Measurements from ENCODE around the gene FFAR3. TPM values are rescaled to one million over a fixed set of nuclear protein-coding genes. Genes with fewer than 3 reads are reported as not detected.

The FFAR3 gene
- total and polyA plus RNA-seq, 4 donors = 0.33 TPM; not detected in 3

DNA sequence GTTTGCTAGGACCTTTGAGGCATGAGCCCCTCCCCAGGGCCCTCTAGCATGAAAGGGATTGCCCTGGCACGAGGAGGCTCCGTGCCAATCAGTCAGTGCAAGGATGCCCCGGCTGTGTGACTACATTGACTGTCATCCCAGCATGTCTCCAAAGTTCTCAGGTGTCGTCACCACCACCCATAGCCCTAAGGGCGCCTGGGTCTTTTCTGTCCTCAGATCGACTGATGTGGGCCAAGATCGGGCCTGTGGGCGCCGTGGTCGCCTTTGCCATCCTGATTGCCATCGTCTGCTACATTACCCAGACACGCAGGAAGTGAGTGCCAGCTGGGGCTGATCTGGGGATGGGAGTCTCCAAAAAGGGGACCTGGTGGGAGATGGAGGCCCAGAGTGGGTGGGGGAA is 47.9 kb upstream of the FFAR3 start:
- Histone ChIP-seq H3K4me1 (ENCODE audit: control insufficient read depth in 4 of 4, insufficient read depth in 4 of 4, low read length in 3 of 4) (peaks cover 0 to 7% (median 4%) of the 10 kb centered on the region in 4 donors), H3K9me3 (ENCODE audit: control insufficient read depth in 4 of 4, low read length in 3 of 4) (no peaks in the 10 kb centered on the region), H3K9ac (ENCODE audit: low read depth in 1 of 2, low read length in 2 of 2) (no peak overlapping the region), H3K27ac (ENCODE audit: low read depth in 1 of 2, low read length in 2 of 2) (peak overlapping the region in 1 of 2 donors; percentile 7), H3K4me3 (ENCODE audit: low read depth in 1 of 3, low read length in 3 of 3) (no peak overlapping the region), H3K27me3 (ENCODE audit: control insufficient read depth in 4 of 4, insufficient read depth in 4 of 4, low read length in 3 of 4) (no peaks in the 10 kb centered on the region), H3K36me3 (ENCODE audit: control insufficient read depth in 4 of 4, insufficient read depth in 3 of 4, low read depth in 1 of 4, low read length in 3 of 4) (no peaks in the 10 kb centered on the region)
- 91% methylated on average over 12 of the region's 12 CpGs for WGBS
- DNase-seq (ENCODE audit: low spot score) = no peak
- TF ChIP-seq, protein P1, sequence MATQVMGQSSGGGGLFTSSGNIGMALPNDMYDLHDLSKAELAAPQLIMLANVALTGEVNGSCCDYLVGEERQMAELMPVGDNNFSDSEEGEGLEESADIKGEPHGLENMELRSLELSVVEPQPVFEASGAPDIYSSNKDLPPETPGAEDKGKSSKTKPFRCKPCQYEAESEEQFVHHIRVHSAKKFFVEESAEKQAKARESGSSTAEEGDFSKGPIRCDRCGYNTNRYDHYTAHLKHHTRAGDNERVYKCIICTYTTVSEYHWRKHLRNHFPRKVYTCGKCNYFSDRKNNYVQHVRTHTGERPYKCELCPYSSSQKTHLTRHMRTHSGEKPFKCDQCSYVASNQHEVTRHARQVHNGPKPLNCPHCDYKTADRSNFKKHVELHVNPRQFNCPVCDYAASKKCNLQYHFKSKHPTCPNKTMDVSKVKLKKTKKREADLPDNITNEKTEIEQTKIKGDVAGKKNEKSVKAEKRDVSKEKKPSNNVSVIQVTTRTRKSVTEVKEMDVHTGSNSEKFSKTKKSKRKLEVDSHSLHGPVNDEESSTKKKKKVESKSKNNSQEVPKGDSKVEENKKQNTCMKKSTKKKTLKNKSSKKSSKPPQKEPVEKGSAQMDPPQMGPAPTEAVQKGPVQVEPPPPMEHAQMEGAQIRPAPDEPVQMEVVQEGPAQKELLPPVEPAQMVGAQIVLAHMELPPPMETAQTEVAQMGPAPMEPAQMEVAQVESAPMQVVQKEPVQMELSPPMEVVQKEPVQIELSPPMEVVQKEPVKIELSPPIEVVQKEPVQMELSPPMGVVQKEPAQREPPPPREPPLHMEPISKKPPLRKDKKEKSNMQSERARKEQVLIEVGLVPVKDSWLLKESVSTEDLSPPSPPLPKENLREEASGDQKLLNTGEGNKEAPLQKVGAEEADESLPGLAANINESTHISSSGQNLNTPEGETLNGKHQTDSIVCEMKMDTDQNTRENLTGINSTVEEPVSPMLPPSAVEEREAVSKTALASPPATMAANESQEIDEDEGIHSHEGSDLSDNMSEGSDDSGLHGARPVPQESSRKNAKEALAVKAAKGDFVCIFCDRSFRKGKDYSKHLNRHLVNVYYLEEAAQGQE (IDR thresholded peaks at IDR 0.05) = no peak
- no peak for TF ChIP-seq EGR1 (IDR thresholded peaks at IDR 0.05; ENCODE audit: low read depth in 2 of 2)
- no peak for TF ChIP-seq HNF4A (conservative IDR thresholded peaks at IDR 0.05)
- TF ChIP-seq HNF4G (IDR thresholded peaks at IDR 0.05) = no peak
- no peak for TF ChIP-seq SP1 (IDR thresholded peaks at IDR 0.05)
- TF ChIP-seq, protein P2, sequence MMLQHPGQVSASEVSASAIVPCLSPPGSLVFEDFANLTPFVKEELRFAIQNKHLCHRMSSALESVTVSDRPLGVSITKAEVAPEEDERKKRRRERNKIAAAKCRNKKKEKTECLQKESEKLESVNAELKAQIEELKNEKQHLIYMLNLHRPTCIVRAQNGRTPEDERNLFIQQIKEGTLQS (IDR thresholded peaks at IDR 0.05) = no peak
- no peak for TF ChIP-seq NR2F2 (IDR thresholded peaks at IDR 0.05)
- TF ChIP-seq YY1 (IDR thresholded peaks at IDR 0.05) = no peak
- no peak for TF ChIP-seq TAF1 (conservative IDR thresholded peaks at IDR 0.05)
- TF ChIP-seq, protein P3, sequence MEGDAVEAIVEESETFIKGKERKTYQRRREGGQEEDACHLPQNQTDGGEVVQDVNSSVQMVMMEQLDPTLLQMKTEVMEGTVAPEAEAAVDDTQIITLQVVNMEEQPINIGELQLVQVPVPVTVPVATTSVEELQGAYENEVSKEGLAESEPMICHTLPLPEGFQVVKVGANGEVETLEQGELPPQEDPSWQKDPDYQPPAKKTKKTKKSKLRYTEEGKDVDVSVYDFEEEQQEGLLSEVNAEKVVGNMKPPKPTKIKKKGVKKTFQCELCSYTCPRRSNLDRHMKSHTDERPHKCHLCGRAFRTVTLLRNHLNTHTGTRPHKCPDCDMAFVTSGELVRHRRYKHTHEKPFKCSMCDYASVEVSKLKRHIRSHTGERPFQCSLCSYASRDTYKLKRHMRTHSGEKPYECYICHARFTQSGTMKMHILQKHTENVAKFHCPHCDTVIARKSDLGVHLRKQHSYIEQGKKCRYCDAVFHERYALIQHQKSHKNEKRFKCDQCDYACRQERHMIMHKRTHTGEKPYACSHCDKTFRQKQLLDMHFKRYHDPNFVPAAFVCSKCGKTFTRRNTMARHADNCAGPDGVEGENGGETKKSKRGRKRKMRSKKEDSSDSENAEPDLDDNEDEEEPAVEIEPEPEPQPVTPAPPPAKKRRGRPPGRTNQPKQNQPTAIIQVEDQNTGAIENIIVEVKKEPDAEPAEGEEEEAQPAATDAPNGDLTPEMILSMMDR (IDR thresholded peaks at IDR 0.05; ENCODE audit: low read depth, low read length, missing input control) = no peak
- TF ChIP-seq, protein P4, sequence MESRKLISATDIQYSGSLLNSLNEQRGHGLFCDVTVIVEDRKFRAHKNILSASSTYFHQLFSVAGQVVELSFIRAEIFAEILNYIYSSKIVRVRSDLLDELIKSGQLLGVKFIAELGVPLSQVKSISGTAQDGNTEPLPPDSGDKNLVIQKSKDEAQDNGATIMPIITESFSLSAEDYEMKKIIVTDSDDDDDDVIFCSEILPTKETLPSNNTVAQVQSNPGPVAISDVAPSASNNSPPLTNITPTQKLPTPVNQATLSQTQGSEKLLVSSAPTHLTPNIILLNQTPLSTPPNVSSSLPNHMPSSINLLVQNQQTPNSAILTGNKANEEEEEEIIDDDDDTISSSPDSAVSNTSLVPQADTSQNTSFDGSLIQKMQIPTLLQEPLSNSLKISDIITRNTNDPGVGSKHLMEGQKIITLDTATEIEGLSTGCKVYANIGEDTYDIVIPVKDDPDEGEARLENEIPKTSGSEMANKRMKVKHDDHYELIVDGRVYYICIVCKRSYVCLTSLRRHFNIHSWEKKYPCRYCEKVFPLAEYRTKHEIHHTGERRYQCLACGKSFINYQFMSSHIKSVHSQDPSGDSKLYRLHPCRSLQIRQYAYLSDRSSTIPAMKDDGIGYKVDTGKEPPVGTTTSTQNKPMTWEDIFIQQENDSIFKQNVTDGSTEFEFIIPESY (IDR thresholded peaks at IDR 0.05) = no peak
- no peak for TF ChIP-seq FOXA1 (IDR thresholded peaks at IDR 0.05)
- no peak for TF ChIP-seq RXRA (IDR thresholded peaks at IDR 0.05)
- no peak for TF ChIP-seq JUND (IDR thresholded peaks at IDR 0.05)
- no peak for TF ChIP-seq FOXA2 (IDR thresholded peaks at IDR 0.05)
- TF ChIP-seq, protein P5, sequence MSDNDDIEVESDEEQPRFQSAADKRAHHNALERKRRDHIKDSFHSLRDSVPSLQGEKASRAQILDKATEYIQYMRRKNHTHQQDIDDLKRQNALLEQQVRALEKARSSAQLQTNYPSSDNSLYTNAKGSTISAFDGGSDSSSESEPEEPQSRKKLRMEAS (IDR thresholded peaks at IDR 0.05) = no peak
- TF ChIP-seq GABPA (IDR thresholded peaks at IDR 0.05 in 1 of 2, conservative IDR thresholded peaks at IDR 0.05 in 1 of 2) = no peak
- TF ChIP-seq RAD21 (IDR thresholded peaks at IDR 0.05) = no peak
